ENCODE measurements around the gene RGS6.

GRCh38 chr14:72142328-72142727 is 210.1 kb downstream of the RGS6 start:
- TF ChIP-seq POLR2A (IDR thresholded peaks at IDR 0.05) (no peak), CTCF (IDR thresholded peaks at IDR 0.05) (no peak)
